Stimulated activated CD8-positive, alpha-beta memory T cell treated with anti-CD3 and anti-CD28 coated beads, Interleukin-4, amount 100 ng/mL, for 4 hours (primary cell): ENCODE measurements around the gene FTO.

Experiments
- DNase-seq, 2 donors: peaks; one replicate each; pipeline ENCODE4 v3.0.0-alpha.2; 2020; ENCODE audit warnings: low read depth in 2 of 2, low spot score in 1 of 2

FTO gene

DNA sequence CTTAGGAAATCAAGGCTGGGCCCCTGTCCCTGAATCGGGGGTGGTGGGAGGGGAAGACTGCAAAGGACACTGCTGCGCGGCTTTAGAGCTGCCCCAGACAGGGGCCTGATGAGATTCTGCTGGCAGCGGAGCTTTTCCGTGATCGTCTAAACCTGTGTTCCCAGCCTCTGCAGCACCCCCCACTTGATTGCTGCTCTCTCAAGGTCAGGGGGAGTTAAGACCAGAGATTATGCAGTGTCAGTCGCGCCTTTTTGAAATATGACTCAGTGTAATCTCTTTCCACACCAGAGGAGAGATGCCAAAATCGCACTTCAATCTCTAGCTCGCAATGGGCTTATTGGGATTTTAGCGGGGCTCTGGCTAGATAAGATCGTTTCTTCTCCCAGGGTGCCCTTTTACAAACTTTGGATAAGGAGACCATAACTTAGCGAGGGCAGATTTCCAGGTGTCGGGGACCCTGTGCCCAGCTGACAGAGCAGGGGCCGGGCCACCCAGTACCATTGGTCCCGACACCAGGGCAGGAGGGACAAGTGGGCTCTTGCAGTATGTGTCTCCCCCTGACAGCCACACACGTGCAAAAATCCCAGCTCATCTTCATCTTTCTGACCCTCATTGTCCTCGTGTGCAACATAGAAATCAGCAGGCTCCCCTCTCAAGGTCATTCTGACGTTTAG, 495.7 kb downstream of the FTO start:
- no peak for DNase-seq

DNA sequence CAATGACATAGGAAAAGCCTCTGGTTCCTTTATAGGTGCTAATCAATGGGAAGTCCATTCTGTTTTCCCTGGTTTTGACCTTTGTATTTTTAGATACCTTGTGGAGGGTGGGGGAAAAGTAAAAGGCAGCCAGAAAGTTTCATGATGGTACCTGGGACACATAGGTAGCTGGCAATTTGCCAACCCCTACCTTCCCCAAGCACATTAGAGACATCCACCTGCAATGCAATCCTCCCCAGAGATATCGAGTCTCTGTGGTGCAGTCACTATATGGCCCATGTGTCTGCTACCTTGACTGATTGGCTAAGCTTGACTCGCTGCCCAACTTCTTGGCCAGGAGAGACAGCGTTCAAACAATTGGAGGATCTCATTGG, 496.2 kb downstream of the FTO start:
- no peak for DNase-seq

DNA sequence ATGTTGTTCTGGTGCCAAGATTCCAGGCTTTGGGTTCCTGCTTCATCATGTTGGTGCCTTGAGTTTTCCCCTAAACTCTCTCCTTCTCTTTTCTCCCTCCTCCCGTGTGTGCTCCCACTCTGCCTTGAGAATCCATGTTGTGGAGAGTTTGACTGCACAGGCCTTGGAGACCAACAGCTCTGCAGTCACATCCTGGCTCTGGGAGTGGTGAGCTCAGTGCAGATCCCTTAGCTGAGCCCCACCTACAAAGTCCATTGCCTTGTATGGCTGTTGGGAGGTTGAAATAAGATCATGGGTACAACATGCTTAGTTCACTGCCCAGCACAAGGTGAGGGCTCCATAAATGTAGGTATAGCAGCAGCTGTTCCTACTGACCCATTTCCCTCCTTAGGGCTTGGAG, 496.8 kb downstream of the FTO start:
- no peak for DNase-seq

DNA sequence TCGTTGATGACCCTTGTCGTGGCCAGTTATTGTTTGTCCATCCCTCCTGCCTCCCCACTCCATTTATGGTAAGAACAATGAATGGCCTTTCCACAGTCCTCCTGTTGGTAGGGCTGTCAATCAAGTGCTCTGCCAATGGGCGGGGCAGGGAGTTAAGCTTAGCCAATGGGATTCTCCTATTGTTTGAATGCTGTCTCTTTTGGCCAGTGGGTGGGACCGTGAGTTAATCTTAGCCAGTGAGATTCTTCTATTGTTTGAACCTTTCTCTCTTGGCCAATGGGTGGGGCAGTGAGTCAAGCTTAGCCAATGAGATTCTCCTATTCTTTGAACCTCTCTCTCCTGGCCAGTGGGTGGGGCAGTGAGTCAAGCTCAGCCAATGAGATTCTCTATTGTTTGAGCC, 497.2 kb downstream of the FTO start:
- no peak for DNase-seq
